Spleen (tissue), 11 donors: ENCODE results near the gene XYLT1. TPM values are rescaled to one million over a fixed set of nuclear protein-coding genes. Genes with fewer than 3 reads are reported as not detected.

Experiments used
- DNase-seq: peaks from one replicate; pipeline ENCODE4 v3.0.0-alpha.2; 2020
- H3K27ac ChIP-seq, 8 donors: fragments of 200-600 bp; sonication (generic) in 7 of 8; 1 replicate in 4 of 8; 2 replicates in 4 of 8; pipeline versions ENCODE4 v1.5.0 to v1.8.0; 2016 to 2021; ENCODE audit warnings: inconsistent platforms in 4 of 8, mild to moderate bottlenecking in 4 of 8, moderate library complexity in 1 of 8
- H3K27me3 ChIP-seq, 7 donors: fragments of 200-600 bp; sonication (generic) in 6 of 7; replicated peaks in 1 of 7; 1 replicate in 4 of 7; 2 replicates in 3 of 7; pipeline versions ENCODE4 v1.5.0 to v1.8.0; 2016 to 2021; ENCODE audit warnings: inconsistent platforms in 3 of 7, mild to moderate bottlenecking in 1 of 7
- H3K36me3 ChIP-seq, 6 donors: fragments of 200-600 bp; sonication (generic) in 5 of 6; 1 replicate in 4 of 6; 2 replicates in 2 of 6; pipeline versions ENCODE4 v1.5.0 to v1.8.0; 2016 to 2021; ENCODE audit warnings: inconsistent platforms in 2 of 6
- H3K4me1 ChIP-seq, 6 donors: fragments of 200-600 bp; sonication (generic) in 5 of 6; 1 replicate in 3 of 6; 2 replicates in 3 of 6; pipeline versions ENCODE4 v1.5.0 to v1.8.0; 2016 to 2021; ENCODE audit warnings: inconsistent platforms in 3 of 6
- H3K4me3 ChIP-seq, 8 donors: fragments of 200-600 bp; sonication (generic) in 7 of 8; 1 replicate in 4 of 8; 2 replicates in 4 of 8; pipeline versions ENCODE4 v1.5.0 to v1.8.0; 2016 to 2021; ENCODE audit warnings: inconsistent platforms in 4 of 8, mild to moderate bottlenecking in 4 of 8, moderate library complexity in 2 of 8
- H3K9me3 ChIP-seq, 8 donors: fragments of 200-600 bp; sonication (generic) in 7 of 8; 1 replicate in 4 of 8; 2 replicates in 4 of 8; pipeline versions ENCODE4 v1.5.0 to v1.8.0; 2016 to 2021; ENCODE audit warnings: inconsistent platforms in 4 of 8
- POLR2A ChIP-seq, 3 donors: fragments of 450-650 bp; IDR thresholded peaks; one replicate each; pipeline ENCODE4 v1.5.1; 2017; ENCODE audit warnings: antibody characterized with exemption in 3 of 3, mild to moderate bottlenecking in 1 of 3
- POLR2AphosphoS5 ChIP-seq, 3 donors: sonication (generic); formaldehyde crosslinking; IDR thresholded peaks; one replicate each; pipeline ENCODE4 v1.5.1; 2017; ENCODE audit warnings: antibody characterized with exemption in 3 of 3
- WGBS, 5 donors: extraction: QIAGEN DNeasy Blood & Tissue Kit in 3 of 5; methylation state at CpG; one replicate each; pipeline versions ENCODE4 v1.1.5 to v1.1.7; 2013 to 2018; 5-methylcytosine and 5-hydroxymethylcytosine counted together
- intact Hi-C: fragments of 100-400 bp; cut with DNase I; formaldehyde crosslinking; loops from one replicate; pipeline ENCODE4 v1.15.0; 2023; ENCODE audit warnings: low total_unique reads
- polyA plus RNA-seq, 3 donors: library from polyadenylated mRNA; stranded (reverse); fragments of 200-250 nt; gene quantifications; one replicate each; pipeline ENCODE4 v1.2.1, GENCODE V29; 2013
- total RNA-seq, 7 donors: library from RNA; depleted of rRNA in 3 of 7; stranded (reverse); fragments of >200 nt in 3 of 7; fragmentation: NEBNext Ultra II Directional in 4 of 7; extraction: Animal tissue kit (Norgen Biotek cat#: 25700) in 4 of 7; gene quantifications; one replicate each; pipeline versions ENCODE4 v1.1.0 to v1.2.1, GENCODE V29; 2016 to 2021
- TF ChIP-seq, protein P1 (sequence below), 11 experiments: fragments of 200-600 bp in 7 of 11; fragments of 450-650 bp in 4 of 11; sonication (generic) in 4 of 11; IDR thresholded peaks in 8 of 11; conservative IDR thresholded peaks in 3 of 11; 1 replicate in 7 of 11; 2 replicates in 4 of 11; pipeline versions ENCODE4 v1.4.0 to v1.8.0; 2016 to 2021; ENCODE audit warnings: antibody characterized with exemption in 11 of 11, inconsistent platforms in 4 of 11, mild to moderate bottlenecking in 1 of 11
- donor health status: healthy with polysubstance abuse.
- donor health status: DM: no; HTN: no; CAD: no; lungs with moderate emphysema.
- donor health status: DM: no; HTN: no; CAD: no.
- donor health status: Bipolar disorder and iron deficiency.
- donor health status: healthy.
- donor health status: DM: no; HTN: no; CAD: no.
- donor health status: DM: yes; HTN: yes; CAD: no.

XYLT1 gene
- total and polyA plus RNA-seq, 10 donors: 2.1 to 40.7 (median 23.5) TPM

DNA sequence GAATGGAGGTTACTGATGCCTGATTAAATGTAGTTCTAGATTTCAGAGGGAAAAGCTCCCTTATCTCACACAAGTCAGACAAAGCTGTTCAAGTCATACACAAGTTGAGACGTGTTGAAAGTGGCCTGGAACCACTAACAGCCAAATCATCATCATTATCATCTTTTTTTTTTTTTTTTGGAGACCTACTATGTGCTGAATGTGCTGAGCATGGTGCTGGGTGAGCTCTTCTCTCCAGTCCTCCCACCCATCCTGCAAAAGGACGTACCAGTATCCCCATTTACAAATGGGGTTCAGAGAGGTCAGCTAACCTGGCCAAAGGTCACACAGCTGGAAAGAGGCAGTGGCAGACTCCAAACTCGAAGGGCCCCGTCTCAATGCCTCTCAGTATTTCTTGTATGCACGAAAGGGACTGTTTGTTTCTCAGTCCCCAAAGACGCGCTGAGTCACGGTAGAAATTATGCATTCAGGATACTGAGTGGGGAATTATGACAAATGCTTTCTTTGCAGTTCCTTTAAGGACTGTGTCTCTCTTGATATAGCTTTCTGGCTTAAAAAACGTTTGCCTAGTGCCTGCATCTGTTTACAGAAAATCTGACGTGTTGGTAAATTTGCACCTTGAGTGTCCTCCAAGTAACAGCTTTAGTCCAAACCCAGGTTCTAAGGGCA lies 235.5 kb downstream of the XYLT1 start:
- WGBS, 5 donors: 46 to 76% (median 61%) methylated on average over 10 of the region's 10 CpGs
- intact Hi-C loops: no loop called here
- Histone ChIP-seq H3K9me3 (no peaks in the 10 kb centered on the region), H3K27me3 (no peaks in the 10 kb centered on the region), H3K36me3 (peaks cover 0 to 25% (median 0%) of the 10 kb centered on the region in 6 donors), H3K4me1 (peaks cover 0 to 40% (median 12%) of the 10 kb centered on the region in 6 donors), H3K4me3 (no peak overlapping the region), H3K27ac (no peak overlapping the region)
- no peak for DNase-seq
- TF ChIP-seq, protein P1, sequence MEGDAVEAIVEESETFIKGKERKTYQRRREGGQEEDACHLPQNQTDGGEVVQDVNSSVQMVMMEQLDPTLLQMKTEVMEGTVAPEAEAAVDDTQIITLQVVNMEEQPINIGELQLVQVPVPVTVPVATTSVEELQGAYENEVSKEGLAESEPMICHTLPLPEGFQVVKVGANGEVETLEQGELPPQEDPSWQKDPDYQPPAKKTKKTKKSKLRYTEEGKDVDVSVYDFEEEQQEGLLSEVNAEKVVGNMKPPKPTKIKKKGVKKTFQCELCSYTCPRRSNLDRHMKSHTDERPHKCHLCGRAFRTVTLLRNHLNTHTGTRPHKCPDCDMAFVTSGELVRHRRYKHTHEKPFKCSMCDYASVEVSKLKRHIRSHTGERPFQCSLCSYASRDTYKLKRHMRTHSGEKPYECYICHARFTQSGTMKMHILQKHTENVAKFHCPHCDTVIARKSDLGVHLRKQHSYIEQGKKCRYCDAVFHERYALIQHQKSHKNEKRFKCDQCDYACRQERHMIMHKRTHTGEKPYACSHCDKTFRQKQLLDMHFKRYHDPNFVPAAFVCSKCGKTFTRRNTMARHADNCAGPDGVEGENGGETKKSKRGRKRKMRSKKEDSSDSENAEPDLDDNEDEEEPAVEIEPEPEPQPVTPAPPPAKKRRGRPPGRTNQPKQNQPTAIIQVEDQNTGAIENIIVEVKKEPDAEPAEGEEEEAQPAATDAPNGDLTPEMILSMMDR (IDR thresholded peaks at IDR 0.05 in 8 of 11, conservative IDR thresholded peaks at IDR 0.05 in 3 of 11): no peak
- TF ChIP-seq POLR2A (IDR thresholded peaks at IDR 0.05) (no peak), POLR2AphosphoS5 (IDR thresholded peaks at IDR 0.05) (no peak)

GRCh38 chr16:17233318-17234002 lies 237.3 kb downstream of the XYLT1 start:
- intact Hi-C loops: no loop called here
- 80 to 90% (median 83%) methylated on average over 12 to 13 of the region's 13 CpGs for WGBS, 5 donors

GRCh38 chr16:17232487-17232886 lies 238.3 kb downstream of the XYLT1 start:
- no peak for DNase-seq
- H3K27me3 ChIP-seq: no peaks in the 10 kb centered on the region
- peaks cover 0 to 25% (median 4%) of the 10 kb centered on the region in 6 donors for H3K4me1 ChIP-seq
- H3K9me3 ChIP-seq: no peaks in the 10 kb centered on the region
- TF ChIP-seq POLR2A (IDR thresholded peaks at IDR 0.05) (no peak), POLR2AphosphoS5 (IDR thresholded peaks at IDR 0.05) (no peak)
- TF ChIP-seq, protein P1 (IDR thresholded peaks at IDR 0.05 in 8 of 11, conservative IDR thresholded peaks at IDR 0.05 in 3 of 11): no peak
- 94 to 97% (median 96%) methylated on average over 6 of the region's 6 CpGs for WGBS, 5 donors
- intact Hi-C loops: no loop called here
- H3K4me3 ChIP-seq: no peak overlapping the region
- peaks cover 0 to 33% (median 0%) of the 10 kb centered on the region in 6 donors for H3K36me3 ChIP-seq
- H3K27ac ChIP-seq: no peak overlapping the region

More at GRCh38 chr16:17233318-17234002, 237.3 kb downstream of the XYLT1 start:
- DNase-seq: no peak
- no peak overlapping the region for H3K27ac ChIP-seq
- peaks cover 0 to 35% (median 11%) of the 10 kb centered on the region in 6 donors for H3K4me1 ChIP-seq
- H3K27me3 ChIP-seq: no peaks in the 10 kb centered on the region
- no peak overlapping the region for H3K4me3 ChIP-seq
- H3K36me3 ChIP-seq: peaks cover 0 to 30% (median 0%) of the 10 kb centered on the region in 6 donors
- no peaks in the 10 kb centered on the region for H3K9me3 ChIP-seq
- TF ChIP-seq POLR2AphosphoS5 (IDR thresholded peaks at IDR 0.05): no peak
- TF ChIP-seq POLR2A (IDR thresholded peaks at IDR 0.05): no peak
- TF ChIP-seq, protein P1 (IDR thresholded peaks at IDR 0.05 in 8 of 11, conservative IDR thresholded peaks at IDR 0.05 in 3 of 11): no peak

- Histone ChIP-seq H3K27me3 (no peaks in the 10 kb centered on the region), H3K4me1 (peaks cover 0 to 20% (median 0%) of the 10 kb centered on the region in 6 donors), H3K9me3 (no peaks in the 10 kb centered on the region), H3K27ac (no peak overlapping the region), H3K36me3 (peaks cover 0 to 28% (median 0%) of the 10 kb centered on the region in 6 donors), H3K4me3 (no peak overlapping the region)
- no peak for DNase-seq
- 92 to 99% (median 96%) methylated on average over 5 of the region's 5 CpGs for WGBS, 5 donors
- intact Hi-C loops: no loop called here
- TF ChIP-seq POLR2AphosphoS5 (IDR thresholded peaks at IDR 0.05): no peak
- TF ChIP-seq, protein P1 (IDR thresholded peaks at IDR 0.05 in 8 of 11, conservative IDR thresholded peaks at IDR 0.05 in 3 of 11): no peak
- no peak for TF ChIP-seq POLR2A (IDR thresholded peaks at IDR 0.05)
Measured at GRCh38 chr16:17231972-17232371, 238.8 kb downstream of the XYLT1 start.
